ENCODE data around the gene ADGRV1. TPM values are rescaled to one million over a fixed set of nuclear protein-coding genes. Genes with fewer than 3 reads are reported as not detected.

Gene ADGRV1
- total and polyA plus RNA-seq, 9 of the 15 experiments (the other 6 are each of a cell fraction or from before 2014, with no cell fraction given) = 21.7 to 156 (median 58.2) TPM

- TF ChIP-seq CHD7 (IDR thresholded peaks at IDR 0.05; ENCODE audit: low read depth, low read length) = no peak
- TF ChIP-seq RREB1 (CRISPR knock-in tag; IDR thresholded peaks at IDR 0.05) = no peak
- TF ChIP-seq BHLHE40 (IDR thresholded peaks at IDR 0.05; ENCODE audit: low read length) = no peak
- TF ChIP-seq HNRNPLL (IDR thresholded peaks at IDR 0.05; ENCODE audit: low read depth, low read length, poor library complexity, severe bottlenecking) = no peak
- TF ChIP-seq PHF8 (IDR thresholded peaks at IDR 0.05; ENCODE audit: borderline replicate concordance, low read length) = no peak
- TF ChIP-seq MTA1 (IDR thresholded peaks at IDR 0.05; ENCODE audit: borderline replicate concordance) = no peak
- TF ChIP-seq, protein P1, sequence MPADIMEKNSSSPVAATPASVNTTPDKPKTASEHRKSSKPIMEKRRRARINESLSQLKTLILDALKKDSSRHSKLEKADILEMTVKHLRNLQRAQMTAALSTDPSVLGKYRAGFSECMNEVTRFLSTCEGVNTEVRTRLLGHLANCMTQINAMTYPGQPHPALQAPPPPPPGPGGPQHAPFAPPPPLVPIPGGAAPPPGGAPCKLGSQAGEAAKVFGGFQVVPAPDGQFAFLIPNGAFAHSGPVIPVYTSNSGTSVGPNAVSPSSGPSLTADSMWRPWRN (IDR thresholded peaks at IDR 0.05; ENCODE audit: low read depth) = no peak
- no peak for TF ChIP-seq ZNF232 (CRISPR knock-in tag; IDR thresholded peaks at IDR 0.05)
- TF ChIP-seq MTF1 (CRISPR knock-in tag; IDR thresholded peaks at IDR 0.05; ENCODE audit: borderline replicate concordance) = no peak
- no peak for TF ChIP-seq HMG20B (CRISPR knock-in tag; IDR thresholded peaks at IDR 0.05)
- TF ChIP-seq GABPB1 (CRISPR knock-in tag; IDR thresholded peaks at IDR 0.05) = no peak
Observed at GRCh38 chr5:90632791-90633190, 74.2 kb downstream of the ADGRV1 start (continued).

Data from K562 (cell line).